Spleen (tissue), 11 donors: ENCODE measurements around the gene TTLL8. TPM values are rescaled to one million over a fixed set of nuclear protein-coding genes. Genes with fewer than 3 reads are reported as not detected.

Experiments used
- DNase-seq: peaks from one replicate; pipeline ENCODE4 v3.0.0-alpha.2; 2020
- H3K27ac ChIP-seq, 8 donors: fragments of 200-600 bp; sonication (generic) in 7 of 8; 1 replicate in 4 of 8; 2 replicates in 4 of 8; pipeline versions ENCODE4 v1.5.0 to v1.8.0; 2016 to 2021; ENCODE audit warnings: inconsistent platforms in 4 of 8, mild to moderate bottlenecking in 4 of 8, moderate library complexity in 1 of 8
- H3K27me3 ChIP-seq, 7 donors: fragments of 200-600 bp; sonication (generic) in 6 of 7; replicated peaks in 1 of 7; 1 replicate in 4 of 7; 2 replicates in 3 of 7; pipeline versions ENCODE4 v1.5.0 to v1.8.0; 2016 to 2021; ENCODE audit warnings: inconsistent platforms in 3 of 7, mild to moderate bottlenecking in 1 of 7
- H3K36me3 ChIP-seq, 6 donors: fragments of 200-600 bp; sonication (generic) in 5 of 6; 1 replicate in 4 of 6; 2 replicates in 2 of 6; pipeline versions ENCODE4 v1.5.0 to v1.8.0; 2016 to 2021; ENCODE audit warnings: inconsistent platforms in 2 of 6
- H3K4me1 ChIP-seq, 6 donors: fragments of 200-600 bp; sonication (generic) in 5 of 6; 1 replicate in 3 of 6; 2 replicates in 3 of 6; pipeline versions ENCODE4 v1.5.0 to v1.8.0; 2016 to 2021; ENCODE audit warnings: inconsistent platforms in 3 of 6
- H3K4me3 ChIP-seq, 8 donors: fragments of 200-600 bp; sonication (generic) in 7 of 8; 1 replicate in 4 of 8; 2 replicates in 4 of 8; pipeline versions ENCODE4 v1.5.0 to v1.8.0; 2016 to 2021; ENCODE audit warnings: inconsistent platforms in 4 of 8, mild to moderate bottlenecking in 4 of 8, moderate library complexity in 2 of 8
- H3K9me3 ChIP-seq, 8 donors: fragments of 200-600 bp; sonication (generic) in 7 of 8; 1 replicate in 4 of 8; 2 replicates in 4 of 8; pipeline versions ENCODE4 v1.5.0 to v1.8.0; 2016 to 2021; ENCODE audit warnings: inconsistent platforms in 4 of 8
- POLR2A ChIP-seq, 3 donors: fragments of 450-650 bp; IDR thresholded peaks; one replicate each; pipeline ENCODE4 v1.5.1; 2017; ENCODE audit warnings: antibody characterized with exemption in 3 of 3, mild to moderate bottlenecking in 1 of 3
- POLR2AphosphoS5 ChIP-seq, 3 donors: sonication (generic); formaldehyde crosslinking; IDR thresholded peaks; one replicate each; pipeline ENCODE4 v1.5.1; 2017; ENCODE audit warnings: antibody characterized with exemption in 3 of 3
- WGBS, 5 donors: extraction: QIAGEN DNeasy Blood & Tissue Kit in 3 of 5; methylation state at CpG; one replicate each; pipeline versions ENCODE4 v1.1.5 to v1.1.7; 2013 to 2018; 5-methylcytosine and 5-hydroxymethylcytosine counted together
- intact Hi-C: fragments of 100-400 bp; cut with DNase I; formaldehyde crosslinking; loops from one replicate; pipeline ENCODE4 v1.15.0; 2023; ENCODE audit warnings: low total_unique reads
- polyA plus RNA-seq, 3 donors: library from polyadenylated mRNA; stranded (reverse); fragments of 200-250 nt; gene quantifications; one replicate each; pipeline ENCODE4 v1.2.1, GENCODE V29; 2013
- total RNA-seq, 7 donors: library from RNA; depleted of rRNA in 3 of 7; stranded (reverse); fragments of >200 nt in 3 of 7; fragmentation: NEBNext Ultra II Directional in 4 of 7; extraction: Animal tissue kit (Norgen Biotek cat#: 25700) in 4 of 7; gene quantifications; one replicate each; pipeline versions ENCODE4 v1.1.0 to v1.2.1, GENCODE V29; 2016 to 2021
- TF ChIP-seq, protein P1 (sequence below), 11 experiments: fragments of 200-600 bp in 7 of 11; fragments of 450-650 bp in 4 of 11; sonication (generic) in 4 of 11; IDR thresholded peaks in 8 of 11; conservative IDR thresholded peaks in 3 of 11; 1 replicate in 7 of 11; 2 replicates in 4 of 11; pipeline versions ENCODE4 v1.4.0 to v1.8.0; 2016 to 2021; ENCODE audit warnings: antibody characterized with exemption in 11 of 11, inconsistent platforms in 4 of 11, mild to moderate bottlenecking in 1 of 11
- donor health status: healthy with polysubstance abuse.
- donor health status: DM: no; HTN: no; CAD: no; lungs with moderate emphysema.
- donor health status: DM: no; HTN: no; CAD: no.
- donor health status: Bipolar disorder and iron deficiency.
- donor health status: healthy.
- donor health status: DM: no; HTN: no; CAD: no.
- donor health status: DM: yes; HTN: yes; CAD: no.

The TTLL8 gene
- total and polyA plus RNA-seq, 10 donors = not detected

DNA sequence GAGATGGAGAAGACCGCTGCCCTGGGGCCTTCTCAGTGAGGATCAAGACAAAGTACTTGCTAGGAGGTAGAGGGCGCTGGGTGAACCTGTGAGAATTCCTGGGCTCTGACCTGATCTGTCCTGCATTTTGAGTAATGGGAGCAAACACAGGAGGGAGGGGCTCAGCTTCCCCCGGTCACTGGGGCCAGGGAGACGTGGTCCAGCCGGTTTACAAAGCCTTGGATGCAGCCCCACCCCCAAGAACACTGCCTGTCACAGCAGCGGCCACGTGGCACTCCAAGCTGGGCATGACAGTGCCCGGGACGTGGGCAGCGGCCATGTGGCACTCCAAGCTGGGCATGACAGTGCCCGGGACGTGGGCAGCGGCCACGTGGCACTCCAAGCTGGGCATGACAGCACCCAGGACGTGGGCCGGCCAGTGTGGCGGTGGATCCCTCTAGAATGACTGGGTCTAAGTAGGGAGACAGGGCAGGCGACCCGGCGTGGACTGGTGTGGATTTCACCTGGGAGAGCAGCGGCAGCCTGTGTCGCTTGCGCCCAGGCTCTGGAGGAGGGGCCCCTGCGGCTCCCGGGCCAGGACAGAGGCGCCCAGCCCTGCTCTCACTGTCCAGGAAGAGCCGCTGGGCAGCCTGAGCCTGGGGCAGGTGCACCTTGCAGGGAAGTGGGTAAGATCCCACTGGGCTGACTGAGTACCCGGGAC lies 2.5 kb upstream of the TTLL8 start:
- Histone ChIP-seq H3K27ac (peak overlapping the region in 1 of 8 donors; percentile 30), H3K4me3 (no peak overlapping the region), H3K4me1 (peaks cover 0 to 40% (median 21%) of the 10 kb centered on the region in 6 donors), H3K36me3 (no peaks in the 10 kb centered on the region), H3K27me3 (peaks cover 3 to 83% (median 31%) of the 10 kb centered on the region in 7 donors), H3K9me3 (no peaks in the 10 kb centered on the region)
- TF ChIP-seq, protein P1, sequence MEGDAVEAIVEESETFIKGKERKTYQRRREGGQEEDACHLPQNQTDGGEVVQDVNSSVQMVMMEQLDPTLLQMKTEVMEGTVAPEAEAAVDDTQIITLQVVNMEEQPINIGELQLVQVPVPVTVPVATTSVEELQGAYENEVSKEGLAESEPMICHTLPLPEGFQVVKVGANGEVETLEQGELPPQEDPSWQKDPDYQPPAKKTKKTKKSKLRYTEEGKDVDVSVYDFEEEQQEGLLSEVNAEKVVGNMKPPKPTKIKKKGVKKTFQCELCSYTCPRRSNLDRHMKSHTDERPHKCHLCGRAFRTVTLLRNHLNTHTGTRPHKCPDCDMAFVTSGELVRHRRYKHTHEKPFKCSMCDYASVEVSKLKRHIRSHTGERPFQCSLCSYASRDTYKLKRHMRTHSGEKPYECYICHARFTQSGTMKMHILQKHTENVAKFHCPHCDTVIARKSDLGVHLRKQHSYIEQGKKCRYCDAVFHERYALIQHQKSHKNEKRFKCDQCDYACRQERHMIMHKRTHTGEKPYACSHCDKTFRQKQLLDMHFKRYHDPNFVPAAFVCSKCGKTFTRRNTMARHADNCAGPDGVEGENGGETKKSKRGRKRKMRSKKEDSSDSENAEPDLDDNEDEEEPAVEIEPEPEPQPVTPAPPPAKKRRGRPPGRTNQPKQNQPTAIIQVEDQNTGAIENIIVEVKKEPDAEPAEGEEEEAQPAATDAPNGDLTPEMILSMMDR (IDR thresholded peaks at IDR 0.05 in 8 of 11, conservative IDR thresholded peaks at IDR 0.05 in 3 of 11) = no peak
- TF ChIP-seq POLR2A (IDR thresholded peaks at IDR 0.05) (no peak), POLR2AphosphoS5 (IDR thresholded peaks at IDR 0.05) (no peak)
- intact Hi-C loops = no loop called here
- DNase-seq = no peak
- 74 to 84% (median 79%) methylated on average over 19 to 28 of the region's 28 CpGs for WGBS, 5 donors

DNA sequence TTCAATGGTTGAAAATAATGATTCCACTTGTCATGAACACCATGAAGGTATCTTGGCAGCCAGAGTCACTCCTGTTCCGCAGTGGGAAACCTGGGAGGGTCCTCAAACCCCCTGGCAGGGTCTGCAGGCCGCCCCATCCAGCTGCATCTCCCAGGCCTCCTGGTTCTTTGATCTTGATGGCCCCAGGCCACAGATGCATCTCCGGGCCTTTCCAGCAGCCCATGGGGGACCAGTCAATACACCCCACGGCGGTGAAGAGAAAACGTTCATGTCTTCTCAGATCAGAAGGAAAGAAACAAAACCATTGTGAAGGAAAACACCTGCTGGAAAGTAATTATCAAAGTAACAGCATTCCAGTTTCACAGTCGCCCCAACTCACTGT lies 1.8 kb upstream of the TTLL8 start:
- no peak for DNase-seq
- H3K27me3 ChIP-seq = peaks cover 3 to 90% (median 31%) of the 10 kb centered on the region in 7 donors
- H3K27ac ChIP-seq = no peak overlapping the region
- no peaks in the 10 kb centered on the region for H3K36me3 ChIP-seq
- 82 to 95% (median 85%) methylated on average over 7 of the region's 7 CpGs for WGBS, 5 donors
- TF ChIP-seq POLR2A (IDR thresholded peaks at IDR 0.05) (no peak), POLR2AphosphoS5 (IDR thresholded peaks at IDR 0.05) (no peak)
- TF ChIP-seq, protein P1 (IDR thresholded peaks at IDR 0.05 in 8 of 11, conservative IDR thresholded peaks at IDR 0.05 in 3 of 11) = no peak
- no peaks in the 10 kb centered on the region for H3K9me3 ChIP-seq
- intact Hi-C loops = no loop called here
- H3K4me1 ChIP-seq = peaks cover 0 to 40% (median 21%) of the 10 kb centered on the region in 6 donors
- no peak overlapping the region for H3K4me3 ChIP-seq

DNA sequence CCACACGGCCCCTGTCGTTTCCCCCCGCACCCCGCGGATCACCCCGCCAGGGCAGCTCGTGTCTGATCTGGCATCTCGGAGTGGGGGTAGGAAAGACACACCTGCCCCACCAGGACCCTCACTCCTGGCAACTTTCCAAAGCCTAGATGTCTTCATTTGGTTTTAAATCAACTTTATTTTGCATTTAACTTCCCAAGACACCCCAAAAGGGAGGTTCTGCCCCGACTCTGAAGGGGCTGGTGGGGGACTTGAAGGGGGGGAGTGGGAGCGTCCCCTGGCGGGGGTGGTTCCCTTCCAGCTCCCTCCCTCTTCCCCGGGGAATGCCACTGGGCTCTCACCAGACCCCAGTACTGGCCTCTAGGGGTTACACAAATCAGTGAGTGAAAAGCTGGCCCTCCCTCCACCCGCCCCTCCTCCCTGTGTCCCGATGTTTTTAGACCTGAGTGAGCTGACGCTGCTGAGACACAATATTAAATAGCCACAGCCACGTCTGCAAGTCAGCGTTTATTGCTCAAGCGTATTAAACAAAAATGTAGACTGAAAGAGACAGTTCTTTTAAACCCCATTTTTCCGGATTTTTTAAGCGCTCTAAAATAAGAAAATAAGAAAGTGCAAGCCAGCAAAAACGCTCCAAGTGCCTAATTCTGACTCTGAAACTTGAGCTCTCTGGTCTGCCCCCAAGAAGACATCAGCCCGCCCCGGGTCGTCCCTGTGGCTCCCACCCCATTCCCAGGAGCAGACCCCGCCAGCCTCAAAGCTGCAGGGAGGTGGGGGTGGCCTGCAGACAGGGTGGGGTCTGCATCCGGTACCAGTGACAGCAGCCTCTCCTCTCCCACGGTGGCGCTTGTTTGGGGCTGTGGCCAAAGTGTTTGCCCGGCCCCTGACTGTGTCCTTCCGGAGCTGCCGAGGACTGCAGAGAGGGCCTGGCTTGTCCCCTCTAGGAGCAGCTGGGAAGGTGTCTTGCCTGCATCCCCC lies 1.1 kb upstream of the TTLL8 start:
- WGBS, 5 donors = 16 to 41% (median 31%) methylated on average over 29 to 31 of the region's 31 CpGs
- Histone ChIP-seq H3K36me3 (no peaks in the 10 kb centered on the region), H3K4me3 (peak overlapping the region in 1 of 8 donors; percentile 51), H3K9me3 (peaks cover 0 to 3% (median 0%) of the 10 kb centered on the region in 8 donors), H3K27ac (no peak overlapping the region), H3K4me1 (peaks cover 0 to 40% (median 21%) of the 10 kb centered on the region in 6 donors), H3K27me3 (peaks cover 3 to 91% (median 31%) of the 10 kb centered on the region in 7 donors)
- no peak for DNase-seq
- no peak for TF ChIP-seq POLR2AphosphoS5 (IDR thresholded peaks at IDR 0.05)
- TF ChIP-seq, protein P1 (IDR thresholded peaks at IDR 0.05 in 8 of 11, conservative IDR thresholded peaks at IDR 0.05 in 3 of 11) = peak in 1 of 11 experiments; percentile 9
- intact Hi-C loops = no loop called here
